ENCODE data around the gene MACROD2. TPM values are rescaled to one million over a fixed set of nuclear protein-coding genes. Genes with fewer than 3 reads are reported as not detected.
"Not testable (repeated sequence)": the region's sequence is repeated elsewhere in the genome, so short reads cannot be mapped to it uniquely, and the experiment has no call there.

The MACROD2 gene
- total RNA-seq, 4 donors from 2014 or later, result 10.0 to 24.0 (median 17.0) TPM

DNA sequence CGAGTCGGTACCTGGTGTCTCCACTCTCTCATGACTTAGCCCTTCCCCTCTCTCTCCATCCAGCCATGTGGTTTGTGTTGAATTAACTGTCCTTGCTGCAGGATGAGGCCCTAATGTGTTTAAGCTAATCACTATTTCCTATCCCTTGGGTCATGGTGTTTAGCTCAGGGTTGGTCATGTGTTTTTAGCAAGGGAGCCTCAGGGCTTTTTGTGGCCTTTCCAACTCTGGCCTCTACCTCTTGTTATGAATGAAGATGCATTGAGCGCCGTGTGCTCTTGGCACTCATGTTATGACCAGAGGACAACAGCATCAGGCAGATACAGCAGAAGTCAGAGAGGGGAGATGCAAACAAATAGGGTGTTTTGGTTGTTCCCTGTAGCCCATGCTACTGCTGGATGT lies 1016.3 kb downstream of the MACROD2 start:
- no peak for TF ChIP-seq POLR2A (IDR thresholded peaks at IDR 0.05)
- TF ChIP-seq, protein P1, sequence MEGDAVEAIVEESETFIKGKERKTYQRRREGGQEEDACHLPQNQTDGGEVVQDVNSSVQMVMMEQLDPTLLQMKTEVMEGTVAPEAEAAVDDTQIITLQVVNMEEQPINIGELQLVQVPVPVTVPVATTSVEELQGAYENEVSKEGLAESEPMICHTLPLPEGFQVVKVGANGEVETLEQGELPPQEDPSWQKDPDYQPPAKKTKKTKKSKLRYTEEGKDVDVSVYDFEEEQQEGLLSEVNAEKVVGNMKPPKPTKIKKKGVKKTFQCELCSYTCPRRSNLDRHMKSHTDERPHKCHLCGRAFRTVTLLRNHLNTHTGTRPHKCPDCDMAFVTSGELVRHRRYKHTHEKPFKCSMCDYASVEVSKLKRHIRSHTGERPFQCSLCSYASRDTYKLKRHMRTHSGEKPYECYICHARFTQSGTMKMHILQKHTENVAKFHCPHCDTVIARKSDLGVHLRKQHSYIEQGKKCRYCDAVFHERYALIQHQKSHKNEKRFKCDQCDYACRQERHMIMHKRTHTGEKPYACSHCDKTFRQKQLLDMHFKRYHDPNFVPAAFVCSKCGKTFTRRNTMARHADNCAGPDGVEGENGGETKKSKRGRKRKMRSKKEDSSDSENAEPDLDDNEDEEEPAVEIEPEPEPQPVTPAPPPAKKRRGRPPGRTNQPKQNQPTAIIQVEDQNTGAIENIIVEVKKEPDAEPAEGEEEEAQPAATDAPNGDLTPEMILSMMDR (IDR thresholded peaks at IDR 0.05), result no peak
- intact Hi-C loops (cut with DNase I; ENCODE audit: low total_unique reads), result no loop called here
- DNase-seq (ENCODE audit: low spot score in 2 of 2), result no peak
- WGBS, 2 donors, result 87 to 91% methylated on average over 4 of the region's 4 CpGs
- H3K4me3 ChIP-seq (ENCODE audit: low read depth, poor library complexity, severe bottlenecking), result no peak overlapping the region

DNA sequence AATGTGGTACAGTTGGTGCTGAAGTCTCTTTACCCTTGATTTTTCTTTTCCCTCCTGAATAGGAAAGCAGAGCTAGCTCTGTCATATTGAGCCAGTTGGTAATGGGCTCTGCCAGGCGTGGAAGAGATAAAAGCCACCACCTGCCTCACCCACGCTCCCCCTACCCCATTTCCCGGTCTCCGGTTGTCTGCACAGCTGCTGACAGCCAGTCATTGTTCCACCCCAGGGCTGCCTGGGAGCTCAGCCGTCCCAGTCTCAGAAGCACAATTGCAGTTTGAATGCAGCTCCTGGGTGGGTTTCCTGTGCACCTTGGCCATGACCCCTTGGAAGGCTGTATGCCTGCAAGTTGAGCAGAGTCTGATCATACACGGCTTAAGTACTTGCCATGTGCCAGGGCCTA lies 1017.2 kb downstream of the MACROD2 start:
- WGBS, 2 donors, result 83 to 87% methylated on average over 6 of the region's 6 CpGs
- DNase-seq (ENCODE audit: low spot score in 2 of 2), result no peak
- TF ChIP-seq POLR2A (IDR thresholded peaks at IDR 0.05), result no peak
- TF ChIP-seq, protein P1 (IDR thresholded peaks at IDR 0.05), result no peak

DNA sequence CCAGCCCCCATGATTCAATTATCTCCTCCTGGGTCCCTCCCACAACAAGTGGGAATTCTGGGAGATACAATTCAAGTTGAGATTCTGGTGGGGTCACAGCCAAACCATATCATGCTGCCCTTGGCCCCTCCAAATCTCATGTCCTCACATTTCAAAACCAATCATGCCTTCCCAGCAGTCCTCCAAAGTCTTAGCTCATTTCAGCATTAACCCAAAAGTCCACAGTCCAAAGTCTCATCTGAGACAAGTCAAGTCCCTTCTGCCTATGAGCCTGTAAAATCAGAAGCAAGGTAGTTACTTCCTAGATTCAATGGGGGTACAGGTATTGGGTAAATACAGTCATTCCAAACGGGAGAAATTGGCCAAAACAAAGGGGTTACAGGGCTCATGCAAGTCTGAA lies 1021.6 kb downstream of the MACROD2 start:
- WGBS, 2 donors, result 100% methylated on average over 1 of the region's 1 CpG
- DNase-seq (ENCODE audit: low spot score in 2 of 2); H3K4me3 ChIP-seq (ENCODE audit: low read depth, poor library complexity, severe bottlenecking); intact Hi-C loops (cut with DNase I; ENCODE audit: low total_unique reads): not testable (repeated sequence)

More for the DNA sequence above, 1017.2 kb downstream of the MACROD2 start:
- H3K4me3 ChIP-seq (ENCODE audit: low read depth, poor library complexity, severe bottlenecking), result no peak overlapping the region
- intact Hi-C loops (cut with DNase I; ENCODE audit: low total_unique reads), result no loop called here

DNA sequence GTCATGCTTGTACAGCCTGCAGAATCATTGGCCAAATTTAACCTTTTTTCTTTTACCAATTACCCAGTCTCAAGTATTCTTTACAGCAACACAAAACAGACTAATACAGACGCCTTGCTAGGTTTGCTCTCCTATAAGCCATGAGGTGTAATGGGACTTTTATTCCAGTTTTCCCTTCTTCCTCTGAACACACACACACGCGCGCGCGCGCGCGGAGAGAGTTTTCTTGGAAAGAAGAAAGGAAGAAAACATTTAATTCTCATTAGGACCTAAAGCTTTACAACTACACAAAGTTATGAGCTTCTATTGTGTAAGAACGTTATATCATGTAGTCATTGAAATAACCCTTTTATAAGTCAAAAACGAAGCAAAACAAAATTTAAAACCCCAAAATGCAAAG lies 1023.6 kb downstream of the MACROD2 start:
- no peak for DNase-seq (ENCODE audit: low spot score in 2 of 2)
- WGBS, 2 donors, result 94% methylated on average over 11 of the region's 11 CpGs
- TF ChIP-seq, protein P1 (IDR thresholded peaks at IDR 0.05), result no peak
- no peak for TF ChIP-seq POLR2A (IDR thresholded peaks at IDR 0.05)

DNA sequence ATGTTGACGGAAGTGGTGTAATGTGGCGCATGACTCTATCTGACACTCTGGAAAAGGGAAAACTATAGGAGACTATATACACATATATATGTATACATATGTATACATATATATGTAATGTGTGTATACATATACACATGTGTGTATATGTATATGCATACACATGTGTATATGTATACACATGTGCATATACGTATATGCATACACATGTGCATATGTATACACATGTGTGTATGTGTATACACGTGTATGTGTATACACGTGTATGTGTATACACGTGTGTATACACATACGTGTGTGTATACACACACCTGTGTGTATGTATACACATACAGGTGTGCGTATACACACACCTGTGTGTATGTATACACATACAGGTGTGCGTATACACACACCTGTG lies 1025.5 kb downstream of the MACROD2 start:
- no peak for DNase-seq (ENCODE audit: low spot score in 2 of 2)
- 88 to 91% methylated on average over 9 of the region's 9 CpGs for WGBS, 2 donors
- no peak overlapping the region for H3K4me3 ChIP-seq (ENCODE audit: low read depth, poor library complexity, severe bottlenecking)
- TF ChIP-seq POLR2A (IDR thresholded peaks at IDR 0.05), result no peak
- TF ChIP-seq, protein P1 (IDR thresholded peaks at IDR 0.05), result no peak
- intact Hi-C loops (cut with DNase I; ENCODE audit: low total_unique reads), result no loop called here

More for the DNA sequence above, 1023.6 kb downstream of the MACROD2 start:
- intact Hi-C loops (cut with DNase I; ENCODE audit: low total_unique reads), result no loop called here
- H3K4me3 ChIP-seq (ENCODE audit: low read depth, poor library complexity, severe bottlenecking), result no peak overlapping the region

DNA sequence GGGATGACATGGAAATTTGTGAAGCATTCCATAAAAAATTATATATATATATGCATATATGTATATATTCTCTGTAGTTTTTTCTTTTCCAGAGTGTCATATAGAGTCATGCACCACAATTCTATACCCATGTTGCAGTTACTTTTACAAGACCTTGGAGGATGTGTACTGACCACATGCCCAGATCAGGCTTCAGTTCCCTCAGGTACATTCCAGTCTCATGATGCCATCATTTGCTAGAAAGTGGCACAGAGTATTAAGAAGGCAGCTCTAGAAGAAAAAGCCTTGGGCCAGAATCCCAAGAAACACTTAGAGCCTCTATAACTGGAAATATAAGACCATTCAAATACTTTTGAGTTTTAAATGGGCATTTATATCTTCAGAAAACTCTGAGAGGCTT lies 1027.6 kb downstream of the MACROD2 start:
- no peak overlapping the region for H3K4me3 ChIP-seq (ENCODE audit: low read depth, poor library complexity, severe bottlenecking)
- intact Hi-C loops (cut with DNase I; ENCODE audit: low total_unique reads), result no loop called here

More for the DNA sequence above, 1027.6 kb downstream of the MACROD2 start:
- TF ChIP-seq, protein P1 (IDR thresholded peaks at IDR 0.05), result no peak
- no peak for TF ChIP-seq POLR2A (IDR thresholded peaks at IDR 0.05)
- no peak for DNase-seq (ENCODE audit: low spot score in 2 of 2)
